Kidney (tissue), 14 donors: ENCODE data around the gene KRTAP5-4. TPM values are rescaled to one million over a fixed set of nuclear protein-coding genes. Genes with fewer than 3 reads are reported as not detected.

Source experiments
- DNase-seq, 5 donors: peaks; one replicate each; pipeline ENCODE4 v3.0.0-alpha.2; 2013 to 2020
- FAIRE-seq: peaks from 2 replicates; lab custom pipeline; 2012; peaks lifted over from hg19 to GRCh38; lab: Jason Lieb, UNC
- H3K27ac ChIP-seq, 2 donors: one replicate each; pipeline ENCODE4 v1.7.0; 2013; ENCODE audit warnings: low read depth in 2 of 2, low read length in 2 of 2, inconsistent platforms in 1 of 2
- H3K27me3 ChIP-seq: one replicate; pipeline ENCODE4 v1.7.1; 2013; ENCODE audit warnings: low read length, inconsistent platforms; ENCODE audit not compliant: control insufficient read depth, insufficient read depth
- H3K36me3 ChIP-seq, 3 donors: one replicate each; pipeline versions ENCODE4 v1.7.0 to v1.7.1; 2013; ENCODE audit warnings: low read length in 3 of 3, control low read depth in 1 of 3, inconsistent platforms in 1 of 3; ENCODE audit not compliant: insufficient read depth in 3 of 3, control insufficient read depth in 2 of 3
- H3K4me1 ChIP-seq, 3 donors: one replicate each; pipeline versions ENCODE4 v1.7.0 to v1.7.1; 2013; ENCODE audit warnings: low read length in 3 of 3, inconsistent platforms in 1 of 3, low read depth in 1 of 3; ENCODE audit not compliant: control insufficient read depth in 2 of 3, insufficient read depth in 2 of 3
- H3K4me3 ChIP-seq, 3 donors: one replicate each; pipeline versions ENCODE4 v1.7.0 to v1.8.1; 2013; ENCODE audit warnings: low read length in 3 of 3, control low read depth in 1 of 3, inconsistent platforms in 1 of 3
- H3K9ac ChIP-seq, 3 donors: one replicate each; pipeline versions ENCODE4 v1.7.0 to v1.7.1; 2013; ENCODE audit warnings: low read length in 3 of 3, control low read depth in 1 of 3, inconsistent platforms in 1 of 3
- H3K9me3 ChIP-seq, 3 donors: one replicate each; pipeline versions ENCODE4 v1.7.0 to v1.7.1; 2013; ENCODE audit warnings: low read length in 3 of 3, control low read depth in 1 of 3, inconsistent platforms in 1 of 3; ENCODE audit not compliant: control insufficient read depth in 2 of 3, insufficient read depth in 1 of 3
- CTCF ChIP-seq: IDR thresholded peaks from 3 replicates; pipeline ENCODE4 v1.5.1; 2012; ENCODE audit warnings: mild to moderate bottlenecking, moderate library complexity, borderline replicate concordance; ENCODE audit not compliant: insufficient read depth; ENCODE audit errors: extremely low read depth
- intact Hi-C: fragments of 100-400 bp; cut with DNase I; formaldehyde crosslinking; loops from one replicate; pipeline ENCODE4 v1.11.1; 2022
- polyA plus RNA-seq: library from polyadenylated mRNA; stranded (reverse); fragments of 350-450 nt; fragmentation: Illumina TruSeq; extraction: RNeasy Lipid Tissue Mini Kit (QIAGEN cat#74804); gene quantifications from one replicate; pipeline ENCODE4 v1.2.3, GENCODE V29; 2014; ENCODE audit warnings: low read depth, low replicate concordance; ENCODE audit not compliant: insufficient read depth
- total RNA-seq: library from RNA; stranded (reverse); fragmentation: NEBNext Ultra II Directional; extraction: Animal tissue kit (Norgen Biotek cat#: 25700); gene quantifications from one replicate; pipeline ENCODE4 v1.2.1, GENCODE V29; 2021
- donor health status: control.
- donor health status: control.
- donor health status: control.
- donor health status: control.
- donor health status: control.
- donor health status: DM: yes; HTN: yes; CAD: no.
- donor health status: Normal renal cell carcinoma (clear cell type).

Gene KRTAP5-4
- total and polyA plus RNA-seq, 2 donors from 2014 or later, result not detected

GRCh38 chr11:1652026-1652425 is 30.1 kb upstream of the KRTAP5-4 start:
- Histone ChIP-seq H3K27ac (no peak overlapping the region), H3K4me3 (no peak overlapping the region), H3K36me3 (no peaks in the 10 kb centered on the region), H3K9me3 (no peaks in the 10 kb centered on the region), H3K4me1 (peaks cover 0 to 10% (median 0%) of the 10 kb centered on the region in 3 donors), H3K27me3 (no peaks in the 10 kb centered on the region), H3K9ac (no peak overlapping the region)
- DNase-seq (no peak), FAIRE-seq (no peak)
- intact Hi-C loops, result loop anchor here (10.0 kb wide), 1 partner anchor 503 kb away; no protein-coding TSS in a partner anchor
- TF ChIP-seq CTCF, result no peak

- H3K9me3 ChIP-seq, result no peaks in the 10 kb centered on the region
- TF ChIP-seq CTCF, result no peak
- no peak overlapping the region for H3K4me3 ChIP-seq
- FAIRE-seq, result no peak
- H3K9ac ChIP-seq, result no peak overlapping the region
- DNase-seq, result no peak
- H3K27me3 ChIP-seq, result no peaks in the 10 kb centered on the region
- peaks cover 0 to 10% (median 0%) of the 10 kb centered on the region in 3 donors for H3K4me1 ChIP-seq
- no peak overlapping the region for H3K27ac ChIP-seq
- H3K36me3 ChIP-seq, result no peaks in the 10 kb centered on the region
- intact Hi-C loops, result loop anchor here (10.0 kb wide), 1 partner anchor 503 kb away; no protein-coding TSS in a partner anchor
These were observed 29.6 kb upstream of the KRTAP5-4 start for GRCh38 chr11:1651411-1651980.

GRCh38 chr11:1650918-1651262 is 29.0 kb upstream of the KRTAP5-4 start:
- Histone ChIP-seq H3K36me3 (no peaks in the 10 kb centered on the region), H3K4me1 (peaks cover 0 to 10% (median 0%) of the 10 kb centered on the region in 3 donors), H3K27ac (no peak overlapping the region), H3K9ac (no peak overlapping the region), H3K4me3 (no peak overlapping the region), H3K9me3 (no peaks in the 10 kb centered on the region), H3K27me3 (no peaks in the 10 kb centered on the region)
- DNase-seq (peak in 1 of 5 donors; percentile 21), FAIRE-seq (no peak)
- intact Hi-C loops, result loop anchor here (10.0 kb wide), 1 partner anchor 504 kb away; no protein-coding TSS in a partner anchor
- TF ChIP-seq CTCF, result no peak
